Endothelial cell of umbilical vein (primary cell): ENCODE measurements around the gene KCNMA1. TPM values are rescaled to one million over a fixed set of nuclear protein-coding genes. Genes with fewer than 3 reads are reported as not detected.

Source experiments
- BruUV-seq: library from RNA; stranded (reverse); fragments of 400-500 nt; replicated peaks from 2 replicates; lab custom pipeline; 2021; lab: Mats Ljungman, UMichigan
- CTCF ChIA-PET: fragments of 300-600, 350-600 bp; sonication (Branson Sonifier 250); formaldehyde crosslinking; loops from one replicate; lab custom pipeline; 2021; ENCODE audit warnings: antibody characterized with exemption, inconsistent platforms; lab: Charles Lee
- POLR2A ChIA-PET: fragments of 300-600, 350-600 bp; sonication (Branson Sonifier 250); formaldehyde crosslinking; loops from one replicate; lab custom pipeline; 2021; ENCODE audit warnings: antibody characterized with exemption, inconsistent platforms; lab: Charles Lee
- DNase-seq: peaks from one replicate; pipeline ENCODE4 v3.0.0-alpha.2; 2011; ENCODE audit warnings: low read depth, low spot score
- FAIRE-seq: peaks from 2 replicates; lab custom pipeline; 2011; peaks lifted over from hg19 to GRCh38; lab: Jason Lieb, UNC
- H2AFZ ChIP-seq: 2 replicates; pipeline ENCODE4 v1.6.0; 2012; ENCODE audit warnings: low read depth, low read length, control low read depth, inconsistent platforms
- H3K27ac ChIP-seq: 2 replicates; pipeline ENCODE4 v1.5.1; 2011; ENCODE audit warnings: low read depth, mild to moderate bottlenecking, control low read depth, low read length, moderate library complexity; ENCODE audit not compliant: insufficient read depth
- H3K27me3 ChIP-seq, 2 experiments: 2 replicates each; pipeline versions ENCODE4 v1.6.0 to v1.6.1; 2011; ENCODE audit warnings: low read length in 2 of 2, mixed read lengths in 1 of 2; ENCODE audit not compliant: control insufficient read depth in 2 of 2, insufficient read depth in 2 of 2
- H3K36me3 ChIP-seq, 2 experiments: 2 replicates in 1 of 2; 3 replicates in 1 of 2; pipeline ENCODE4 v1.5.1; 2011; ENCODE audit warnings: low read length in 2 of 2, mild to moderate bottlenecking in 1 of 2, moderate library complexity in 1 of 2; ENCODE audit not compliant: control insufficient read depth in 2 of 2, insufficient read depth in 2 of 2; ENCODE audit errors: extremely low read depth in 1 of 2
- H3K4me1 ChIP-seq: 3 replicates; pipeline ENCODE4 v1.5.1; 2011; ENCODE audit warnings: mild to moderate bottlenecking, low read length; ENCODE audit not compliant: control insufficient read depth, insufficient read depth; ENCODE audit errors: extremely low read depth
- H3K4me2 ChIP-seq: 2 replicates; pipeline ENCODE4 v1.6.1; 2011; ENCODE audit warnings: low read length, control low read depth, mixed read lengths; ENCODE audit not compliant: insufficient read depth
- H3K4me3 ChIP-seq, 3 experiments: fragments of 200-600 bp in 1 of 3; sonication (generic), shearing (Covaris generic) in 1 of 3; replicated peaks in 1 of 3; 2 replicates each; pipeline ENCODE4 v1.5.1; 2011 to 2016; ENCODE audit warnings: control low read depth in 3 of 3, low read length in 3 of 3, mild to moderate bottlenecking in 2 of 3, inconsistent platforms in 1 of 3, low read depth in 1 of 3, moderate library complexity in 1 of 3; ENCODE audit not compliant: insufficient read depth in 1 of 3
- H3K79me2 ChIP-seq: 2 replicates; pipeline ENCODE4 v1.6.0; 2012; ENCODE audit warnings: low read length, inconsistent platforms; ENCODE audit not compliant: control insufficient read depth, insufficient read depth
- H3K9ac ChIP-seq: replicated peaks from 2 replicates; pipeline ENCODE3; 2011; ENCODE audit warnings: low read length, control low read depth; ENCODE audit not compliant: insufficient read depth; ENCODE audit errors: extremely low read depth
- H3K9me1 ChIP-seq: replicated peaks from 3 replicates; pipeline ENCODE4 v1.6.0; 2011; ENCODE audit warnings: mild to moderate bottlenecking, low read length; ENCODE audit not compliant: control insufficient read depth, insufficient read depth; ENCODE audit errors: extremely low read depth
- H3K9me3 ChIP-seq: replicated peaks from 2 replicates; pipeline ENCODE4 v1.5.1; 2012; ENCODE audit warnings: low read length, inconsistent platforms; ENCODE audit not compliant: control insufficient read depth, insufficient read depth
- H4K20me1 ChIP-seq: replicated peaks from 2 replicates; pipeline ENCODE3; 2011; ENCODE audit warnings: mild to moderate bottlenecking, low read length; ENCODE audit not compliant: control insufficient read depth, insufficient read depth; ENCODE audit errors: extremely low read depth
- EZH2 ChIP-seq: IDR thresholded peaks from 2 replicates; pipeline ENCODE4 v1.6.1; 2012; ENCODE audit warnings: borderline replicate concordance, low read depth, mild to moderate bottlenecking, moderate library complexity, low read length, inconsistent platforms; ENCODE audit not compliant: severe bottlenecking
- FOS ChIP-seq: IDR thresholded peaks from 2 replicates; pipeline ENCODE4 v1.6.1; 2011; ENCODE audit warnings: mild to moderate bottlenecking, low read length, moderate library complexity, borderline replicate concordance; ENCODE audit not compliant: insufficient read depth
- GATA2 ChIP-seq: IDR thresholded peaks from 2 replicates; pipeline ENCODE4 v1.7.0; 2011; ENCODE audit warnings: low read depth, mild to moderate bottlenecking, moderate library complexity, mixed read lengths, low read length; ENCODE audit not compliant: insufficient read length, insufficient read depth
- JUN ChIP-seq: IDR thresholded peaks from 2 replicates; pipeline ENCODE4 v1.6.1; 2011; ENCODE audit warnings: borderline replicate concordance, low read depth; ENCODE audit not compliant: insufficient read length, insufficient read depth
- MYC ChIP-seq: IDR thresholded peaks from one replicate; pipeline ENCODE4 v1.6.1; 2011; ENCODE audit warnings: mild to moderate bottlenecking, low read depth, low read length
- POLR2A ChIP-seq: IDR thresholded peaks from 2 replicates; pipeline ENCODE4 v1.6.1; 2012; ENCODE audit warnings: low read depth, mild to moderate bottlenecking, control low read depth, low read length
- POLR2AphosphoS5 ChIP-seq: IDR thresholded peaks from 2 replicates; pipeline ENCODE4 v1.6.1; 2012; ENCODE audit warnings: low read depth, mild to moderate bottlenecking, control low read depth, low read length, moderate library complexity; ENCODE audit not compliant: insufficient read depth
- dilution Hi-C: fragments of 300-500 bp; cut with MboI; formaldehyde crosslinking; loops from one replicate; pipeline ENCODE4 v1.15.0; 2019; ENCODE audit warnings: low sequenced_read_pairs; ENCODE audit not compliant: extremely low pct_ligation_motif_present
- intact Hi-C: fragments of 100-400 bp; cut with micrococcal nuclease; formaldehyde crosslinking; loops from one replicate; pipeline ENCODE4 v1.10.0; 2022
- polyA plus RNA-seq, 4 experiments: library from polyadenylated mRNA; depleted of rRNA in 3 of 4; stranded (reverse) in 3 of 4; unstranded in 1 of 4; fragments of >200 nt; gene quantifications; 2 replicates each; pipeline versions ENCODE4 v1.2.1 to v1.2.3, GENCODE V29; 2011 to 2012; ENCODE audit warnings: missing spikeins in 1 of 4
- total RNA-seq: library from RNA; stranded (reverse); gene quantifications from 2 replicates; pipeline ENCODE4 v1.2.3, GENCODE V29; 2021
- TF ChIP-seq, protein P1 (sequence below), 2 donors: IDR thresholded peaks; 1 replicate in 1 of 2; 2 replicates in 1 of 2; pipeline ENCODE4 v1.5.1; 2011; ENCODE audit warnings: low read length in 2 of 2, mild to moderate bottlenecking in 2 of 2, moderate library complexity in 2 of 2, control low read depth in 1 of 2, inconsistent platforms in 1 of 2, low read depth in 1 of 2; ENCODE audit not compliant: insufficient read depth in 1 of 2; ENCODE audit errors: extremely low read depth in 1 of 2
- TF ChIP-seq, protein P2 (sequence below): IDR thresholded peaks from 2 replicates; pipeline ENCODE4 v1.6.1; 2011; ENCODE audit not compliant: insufficient read depth, insufficient read length

Gene KCNMA1
- total and polyA plus RNA-seq, 2 donors (not counting 3 experiments of a cell fraction or from before 2014, with no cell fraction given) = 0.10 to 0.82 TPM

DNA sequence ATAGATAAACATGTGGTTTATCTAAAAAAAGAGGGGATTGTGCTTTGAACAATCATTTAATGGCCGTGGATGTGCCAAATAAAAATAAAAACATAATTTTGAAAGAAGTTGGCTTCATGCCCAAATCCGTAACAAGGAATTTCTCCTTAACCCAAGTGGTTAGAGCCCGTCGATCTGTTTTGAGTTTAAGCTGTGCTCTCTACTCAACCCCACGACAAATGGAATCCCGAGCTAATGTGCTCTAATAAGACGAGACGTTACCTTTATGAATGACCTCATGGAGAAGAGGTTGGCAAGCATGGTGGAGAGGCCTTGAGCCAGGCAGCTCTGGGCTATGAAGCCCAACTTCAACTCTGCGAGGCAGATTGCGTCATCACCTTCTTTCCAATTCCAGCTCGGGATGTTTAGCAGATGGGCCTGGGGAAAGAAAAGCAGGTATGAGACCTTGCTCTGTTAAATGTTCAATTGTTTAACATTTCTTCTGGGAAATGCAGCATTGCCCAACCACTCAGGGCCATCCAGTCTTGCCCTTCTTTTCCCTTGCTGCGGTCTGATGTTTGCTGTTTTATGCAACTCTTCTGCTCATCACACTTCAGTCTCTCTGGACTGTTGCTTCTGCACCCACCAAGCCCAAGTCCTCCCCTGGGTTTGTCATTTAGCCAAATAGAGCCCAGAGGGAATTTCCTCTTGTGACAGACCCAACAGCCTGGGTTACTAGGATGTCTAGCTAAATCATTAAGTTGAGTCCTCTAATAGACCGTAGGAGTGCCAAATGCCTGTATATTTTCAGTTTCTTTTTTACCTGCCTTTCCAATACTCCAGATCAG, 564.6 kb downstream of the KCNMA1 start:
- Histone ChIP-seq H3K4me1 (no peaks in the 10 kb centered on the region), H2AFZ (no peak overlapping the region), H3K79me2 (no peaks in the 10 kb centered on the region), H3K4me3 (no peak overlapping the region), H3K9me1 (no peaks in the 10 kb centered on the region), H4K20me1 (no peaks in the 10 kb centered on the region), H3K27me3 (peaks cover 0 to 8% of the 10 kb centered on the region in 2 experiments), H3K9me3 (no peaks in the 10 kb centered on the region), H3K9ac (no peak overlapping the region), H3K4me2 (no peak overlapping the region), H3K36me3 (no peaks in the 10 kb centered on the region), H3K27ac (no peak overlapping the region)
- ChIA-PET CTCF (no interaction called here), POLR2A (no interaction called here)
- BruUV-seq = no TSS peak
- FAIRE-seq = no peak
- DNase-seq = no peak
- dilution Hi-C loops (no loop called here), intact Hi-C loops (no loop called here)
- TF ChIP-seq MYC (no peak), POLR2AphosphoS5 (no peak), EZH2 (no peak), FOS (no peak), GATA2 (no peak), JUN (no peak), POLR2A (no peak)
- TF ChIP-seq, protein P1, sequence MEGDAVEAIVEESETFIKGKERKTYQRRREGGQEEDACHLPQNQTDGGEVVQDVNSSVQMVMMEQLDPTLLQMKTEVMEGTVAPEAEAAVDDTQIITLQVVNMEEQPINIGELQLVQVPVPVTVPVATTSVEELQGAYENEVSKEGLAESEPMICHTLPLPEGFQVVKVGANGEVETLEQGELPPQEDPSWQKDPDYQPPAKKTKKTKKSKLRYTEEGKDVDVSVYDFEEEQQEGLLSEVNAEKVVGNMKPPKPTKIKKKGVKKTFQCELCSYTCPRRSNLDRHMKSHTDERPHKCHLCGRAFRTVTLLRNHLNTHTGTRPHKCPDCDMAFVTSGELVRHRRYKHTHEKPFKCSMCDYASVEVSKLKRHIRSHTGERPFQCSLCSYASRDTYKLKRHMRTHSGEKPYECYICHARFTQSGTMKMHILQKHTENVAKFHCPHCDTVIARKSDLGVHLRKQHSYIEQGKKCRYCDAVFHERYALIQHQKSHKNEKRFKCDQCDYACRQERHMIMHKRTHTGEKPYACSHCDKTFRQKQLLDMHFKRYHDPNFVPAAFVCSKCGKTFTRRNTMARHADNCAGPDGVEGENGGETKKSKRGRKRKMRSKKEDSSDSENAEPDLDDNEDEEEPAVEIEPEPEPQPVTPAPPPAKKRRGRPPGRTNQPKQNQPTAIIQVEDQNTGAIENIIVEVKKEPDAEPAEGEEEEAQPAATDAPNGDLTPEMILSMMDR (IDR thresholded peaks at IDR 0.05; ENCODE audit: extremely low read depth in 1 of 2, insufficient read depth in 1 of 2, low read depth in 1 of 2, low read length in 2 of 2) = no peak
- TF ChIP-seq, protein P2, sequence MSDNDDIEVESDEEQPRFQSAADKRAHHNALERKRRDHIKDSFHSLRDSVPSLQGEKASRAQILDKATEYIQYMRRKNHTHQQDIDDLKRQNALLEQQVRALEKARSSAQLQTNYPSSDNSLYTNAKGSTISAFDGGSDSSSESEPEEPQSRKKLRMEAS = no peak
